Spleen (tissue), 11 donors: ENCODE measurements around the gene LCE2D. TPM values are rescaled to one million over a fixed set of nuclear protein-coding genes. Genes with fewer than 3 reads are reported as not detected.

Experiments
- DNase-seq: peaks from one replicate; pipeline ENCODE4 v3.0.0-alpha.2; 2020
- H3K27ac ChIP-seq, 8 donors: fragments of 200-600 bp; sonication (generic) in 7 of 8; 1 replicate in 4 of 8; 2 replicates in 4 of 8; pipeline versions ENCODE4 v1.5.0 to v1.8.0; 2016 to 2021; ENCODE audit warnings: inconsistent platforms in 4 of 8, mild to moderate bottlenecking in 4 of 8, moderate library complexity in 1 of 8
- H3K27me3 ChIP-seq, 7 donors: fragments of 200-600 bp; sonication (generic) in 6 of 7; replicated peaks in 1 of 7; 1 replicate in 4 of 7; 2 replicates in 3 of 7; pipeline versions ENCODE4 v1.5.0 to v1.8.0; 2016 to 2021; ENCODE audit warnings: inconsistent platforms in 3 of 7, mild to moderate bottlenecking in 1 of 7
- H3K36me3 ChIP-seq, 6 donors: fragments of 200-600 bp; sonication (generic) in 5 of 6; 1 replicate in 4 of 6; 2 replicates in 2 of 6; pipeline versions ENCODE4 v1.5.0 to v1.8.0; 2016 to 2021; ENCODE audit warnings: inconsistent platforms in 2 of 6
- H3K4me1 ChIP-seq, 6 donors: fragments of 200-600 bp; sonication (generic) in 5 of 6; 1 replicate in 3 of 6; 2 replicates in 3 of 6; pipeline versions ENCODE4 v1.5.0 to v1.8.0; 2016 to 2021; ENCODE audit warnings: inconsistent platforms in 3 of 6
- H3K4me3 ChIP-seq, 8 donors: fragments of 200-600 bp; sonication (generic) in 7 of 8; 1 replicate in 4 of 8; 2 replicates in 4 of 8; pipeline versions ENCODE4 v1.5.0 to v1.8.0; 2016 to 2021; ENCODE audit warnings: inconsistent platforms in 4 of 8, mild to moderate bottlenecking in 4 of 8, moderate library complexity in 2 of 8
- H3K9me3 ChIP-seq, 8 donors: fragments of 200-600 bp; sonication (generic) in 7 of 8; 1 replicate in 4 of 8; 2 replicates in 4 of 8; pipeline versions ENCODE4 v1.5.0 to v1.8.0; 2016 to 2021; ENCODE audit warnings: inconsistent platforms in 4 of 8
- POLR2A ChIP-seq, 3 donors: fragments of 450-650 bp; IDR thresholded peaks; one replicate each; pipeline ENCODE4 v1.5.1; 2017; ENCODE audit warnings: antibody characterized with exemption in 3 of 3, mild to moderate bottlenecking in 1 of 3
- POLR2AphosphoS5 ChIP-seq, 3 donors: sonication (generic); formaldehyde crosslinking; IDR thresholded peaks; one replicate each; pipeline ENCODE4 v1.5.1; 2017; ENCODE audit warnings: antibody characterized with exemption in 3 of 3
- WGBS, 5 donors: extraction: QIAGEN DNeasy Blood & Tissue Kit in 3 of 5; methylation state at CpG; one replicate each; pipeline versions ENCODE4 v1.1.5 to v1.1.7; 2013 to 2018; 5-methylcytosine and 5-hydroxymethylcytosine counted together
- intact Hi-C: fragments of 100-400 bp; cut with DNase I; formaldehyde crosslinking; loops from one replicate; pipeline ENCODE4 v1.15.0; 2023; ENCODE audit warnings: low total_unique reads
- polyA plus RNA-seq, 3 donors: library from polyadenylated mRNA; stranded (reverse); fragments of 200-250 nt; gene quantifications; one replicate each; pipeline ENCODE4 v1.2.1, GENCODE V29; 2013
- small RNA-seq, 4 donors: library from RNA; depleted of rRNA; stranded (forward); fragments of <200 nt; gene quantifications; one replicate each; pipeline ENCODE3, GENCODE V24; 2016
- total RNA-seq, 7 donors: library from RNA; depleted of rRNA in 3 of 7; stranded (reverse); fragments of >200 nt in 3 of 7; fragmentation: NEBNext Ultra II Directional in 4 of 7; extraction: Animal tissue kit (Norgen Biotek cat#: 25700) in 4 of 7; gene quantifications; one replicate each; pipeline versions ENCODE4 v1.1.0 to v1.2.1, GENCODE V29; 2016 to 2021
- TF ChIP-seq, protein P1 (sequence below), 11 experiments: fragments of 200-600 bp in 7 of 11; fragments of 450-650 bp in 4 of 11; sonication (generic) in 4 of 11; IDR thresholded peaks in 8 of 11; conservative IDR thresholded peaks in 3 of 11; 1 replicate in 7 of 11; 2 replicates in 4 of 11; pipeline versions ENCODE4 v1.4.0 to v1.8.0; 2016 to 2021; ENCODE audit warnings: antibody characterized with exemption in 11 of 11, inconsistent platforms in 4 of 11, mild to moderate bottlenecking in 1 of 11
- donor health status: healthy with polysubstance abuse.
- donor health status: DM: no; HTN: no; CAD: no; lungs with moderate emphysema.
- donor health status: DM: no; HTN: no; CAD: no.
- donor health status: Bipolar disorder and iron deficiency.
- donor health status: healthy.
- donor health status: DM: no; HTN: no; CAD: no.
- donor health status: DM: yes; HTN: yes; CAD: no.

The LCE2D gene
- total and polyA plus RNA-seq, 10 donors: not detected

DNA sequence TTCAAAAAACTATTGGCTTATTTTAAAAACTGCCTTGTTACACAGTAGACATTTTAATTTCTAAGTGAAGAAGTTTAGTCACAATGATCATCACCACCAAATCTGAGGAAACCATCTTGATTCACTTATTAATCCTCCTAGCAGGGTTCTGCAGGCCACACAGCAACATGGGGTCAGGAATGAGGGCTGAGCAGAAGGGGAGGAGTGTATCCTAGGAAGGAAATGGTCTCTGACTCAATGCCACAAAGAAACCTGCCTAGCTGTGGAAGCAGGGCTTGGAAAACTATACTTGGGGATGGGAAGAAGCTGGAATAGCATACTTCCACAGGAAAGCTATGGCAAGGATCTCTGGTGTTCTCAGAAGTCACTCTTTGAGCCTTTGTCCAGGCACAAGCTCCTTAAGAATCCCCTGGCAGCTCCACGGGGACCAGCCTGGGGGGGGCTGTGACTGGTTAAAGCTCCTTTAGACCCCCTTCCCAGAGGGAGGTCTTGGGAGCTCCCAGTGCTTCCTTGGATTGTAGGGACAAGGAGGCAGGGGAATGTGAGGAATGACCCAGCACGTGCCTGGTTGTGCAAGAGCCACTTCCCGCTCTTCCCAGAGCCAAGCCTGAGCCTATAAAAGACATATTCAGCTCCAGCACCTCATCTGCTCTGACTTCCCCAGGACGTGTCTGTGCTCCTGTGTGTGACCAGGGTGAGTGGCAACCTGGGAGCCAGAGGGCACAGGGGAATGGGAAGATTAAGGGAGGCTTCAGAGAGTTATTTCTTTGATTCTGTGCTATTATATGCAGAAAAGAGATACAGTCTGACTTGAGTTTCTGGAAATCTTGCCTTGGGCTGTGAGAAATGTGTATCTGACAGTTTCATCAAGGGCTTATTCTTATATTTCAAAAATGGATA is 34.8 kb downstream of the LCE2D start, which contains the start of gene LCE2A:
Gene LCE2A, plus strand, starts transcription at position 645 of the 900 bp plus-strand sequence. CDS start 557 bp downstream, outside the sequence.
- WGBS, 5 donors: 43 to 64% (median 57%) methylated on average over 4 of the region's 4 CpGs
- Histone ChIP-seq H3K4me3 (no peak within 1 kb of the TSS), H3K9me3 (peaks cover 0 to 3% (median 0%) of the 10 kb centered on the region in 8 donors), H3K27me3 (peaks cover 0 to 4% (median 0%) of the 10 kb centered on the region in 7 donors), H3K36me3 (no peaks in the 10 kb centered on the region), H3K4me1 (no peaks in the 10 kb centered on the region), H3K27ac (no peak within 1 kb of the TSS)
- intact Hi-C loops: no loop called here
- TF ChIP-seq, protein P1, sequence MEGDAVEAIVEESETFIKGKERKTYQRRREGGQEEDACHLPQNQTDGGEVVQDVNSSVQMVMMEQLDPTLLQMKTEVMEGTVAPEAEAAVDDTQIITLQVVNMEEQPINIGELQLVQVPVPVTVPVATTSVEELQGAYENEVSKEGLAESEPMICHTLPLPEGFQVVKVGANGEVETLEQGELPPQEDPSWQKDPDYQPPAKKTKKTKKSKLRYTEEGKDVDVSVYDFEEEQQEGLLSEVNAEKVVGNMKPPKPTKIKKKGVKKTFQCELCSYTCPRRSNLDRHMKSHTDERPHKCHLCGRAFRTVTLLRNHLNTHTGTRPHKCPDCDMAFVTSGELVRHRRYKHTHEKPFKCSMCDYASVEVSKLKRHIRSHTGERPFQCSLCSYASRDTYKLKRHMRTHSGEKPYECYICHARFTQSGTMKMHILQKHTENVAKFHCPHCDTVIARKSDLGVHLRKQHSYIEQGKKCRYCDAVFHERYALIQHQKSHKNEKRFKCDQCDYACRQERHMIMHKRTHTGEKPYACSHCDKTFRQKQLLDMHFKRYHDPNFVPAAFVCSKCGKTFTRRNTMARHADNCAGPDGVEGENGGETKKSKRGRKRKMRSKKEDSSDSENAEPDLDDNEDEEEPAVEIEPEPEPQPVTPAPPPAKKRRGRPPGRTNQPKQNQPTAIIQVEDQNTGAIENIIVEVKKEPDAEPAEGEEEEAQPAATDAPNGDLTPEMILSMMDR (IDR thresholded peaks at IDR 0.05 in 8 of 11, conservative IDR thresholded peaks at IDR 0.05 in 3 of 11): no peak
- DNase-seq: no peak

DNA sequence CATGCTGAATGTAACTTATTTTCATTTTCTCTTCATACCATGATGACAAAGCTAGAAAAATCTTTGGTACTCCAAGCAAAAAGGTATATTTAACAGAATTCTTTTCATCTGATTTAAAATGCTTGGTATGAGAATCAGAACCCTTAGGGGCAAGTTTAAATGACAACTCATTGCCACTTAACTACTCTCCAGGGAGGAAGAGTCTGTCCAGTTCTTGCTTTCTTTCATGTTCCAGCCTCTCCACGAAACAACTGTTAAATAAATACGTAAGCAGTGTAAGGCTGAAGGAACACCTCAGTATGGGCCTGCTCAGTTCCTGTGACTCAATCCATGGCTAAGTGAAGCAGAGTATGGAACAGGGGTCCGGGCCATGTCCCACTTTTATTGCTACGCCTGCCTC is 36.6 kb downstream of the LCE2D start:
- no peak overlapping the region for H3K4me3 ChIP-seq
- H3K27ac ChIP-seq: no peak overlapping the region
- no peak for TF ChIP-seq POLR2AphosphoS5 (IDR thresholded peaks at IDR 0.05)
- TF ChIP-seq, protein P1 (IDR thresholded peaks at IDR 0.05 in 8 of 11, conservative IDR thresholded peaks at IDR 0.05 in 3 of 11): no peak
- no peak for TF ChIP-seq POLR2A (IDR thresholded peaks at IDR 0.05)
- peaks cover 0 to 6% (median 0%) of the 10 kb centered on the region in 8 donors for H3K9me3 ChIP-seq
- intact Hi-C loops: no loop called here
- WGBS, 5 donors: 79 to 88% (median 86%) methylated on average over 4 of the region's 4 CpGs
- peaks cover 0 to 4% (median 0%) of the 10 kb centered on the region in 7 donors for H3K27me3 ChIP-seq
- no peaks in the 10 kb centered on the region for H3K4me1 ChIP-seq
- H3K36me3 ChIP-seq: no peaks in the 10 kb centered on the region
- no peak for DNase-seq

DNA sequence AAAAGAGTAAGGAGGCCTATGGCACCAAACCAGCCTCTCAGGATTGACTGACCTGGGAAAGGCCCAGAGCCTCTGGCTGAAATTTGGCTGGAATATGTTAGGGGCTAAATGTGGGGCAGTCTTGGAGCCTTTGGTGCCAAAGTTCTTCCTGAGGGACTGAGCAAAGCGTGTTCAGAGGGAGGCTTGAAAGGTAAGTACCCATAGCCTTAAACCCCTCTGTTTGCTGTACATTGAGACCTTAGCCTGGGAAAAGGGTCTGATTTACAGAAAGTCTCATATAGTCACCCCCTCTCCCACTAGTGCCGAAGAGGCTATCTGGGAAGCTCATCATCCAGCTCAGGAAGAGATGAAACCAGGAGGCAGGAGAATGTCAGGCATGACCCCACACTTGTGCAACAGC is 44.7 kb downstream of the LCE2D start, which contains the start of gene LCE4A:
Gene LCE4A, plus strand, starts transcription at position 301 of the 400 bp plus-strand sequence. CDS start 916 bp downstream, outside the sequence.
- Histone ChIP-seq H3K4me3 (no peak within 1 kb of the TSS), H3K4me1 (no peaks in the 10 kb centered on the region), H3K27me3 (peaks cover 0 to 28% (median 0%) of the 10 kb centered on the region in 7 donors), H3K9me3 (peaks cover 0 to 8% (median 0%) of the 10 kb centered on the region in 8 donors), H3K27ac (no peak within 1 kb of the TSS), H3K36me3 (no peaks in the 10 kb centered on the region)
- no peak for DNase-seq
- intact Hi-C loops: no loop called here
- TF ChIP-seq, protein P1 (IDR thresholded peaks at IDR 0.05 in 8 of 11, conservative IDR thresholded peaks at IDR 0.05 in 3 of 11): no peak
- TF ChIP-seq POLR2A (IDR thresholded peaks at IDR 0.05) (no peak), POLR2AphosphoS5 (IDR thresholded peaks at IDR 0.05) (no peak)
- WGBS, 5 donors: 72 to 82% (median 73%) methylated on average over 2 of the region's 2 CpGs

Small RNA genes lying within 50 kb of the gene (small RNA-seq; reads per million reads assigned to genes)
- 0 reads per million in 4 donors for gene LCE3A
- 0 reads per million in 4 donors for gene LCE3B

Other genes with a start within 250 kb of the LCE2D start
- gene CRNN, start 249.1 kb upstream of the LCE2D start, total RNA-seq: not detected
- 1 to 10 TPM in 1 of 3 donors, under 1 TPM in 2; 0.11 to 2.2 (median 0.39) TPM for gene CRNN, start 249.1 kb upstream of the LCE2D start, polyA plus RNA-seq
- not detected for gene LCE5A, start 152.6 kb upstream of the LCE2D start, total RNA-seq
- gene LCE5A, start 152.6 kb upstream of the LCE2D start, polyA plus RNA-seq: not detected
- gene CRCT1, start 148.9 kb upstream of the LCE2D start, total RNA-seq: not detected
- gene CRCT1, start 148.9 kb upstream of the LCE2D start, polyA plus RNA-seq: under 1 TPM in 1 of 3 donors, not detected in 2; 0.99 TPM
- not detected for gene LCE3E, start 96.6 kb upstream of the LCE2D start, total RNA-seq
- not detected for gene LCE3E, start 96.6 kb upstream of the LCE2D start, polyA plus RNA-seq
- not detected for gene LCE3D, start 82.9 kb upstream of the LCE2D start, total RNA-seq
- under 1 TPM in 1 of 3 donors, not detected in 2; 0.32 TPM for gene LCE3D, start 82.9 kb upstream of the LCE2D start, polyA plus RNA-seq
- gene LCE3C, start 63.1 kb upstream of the LCE2D start, total RNA-seq: not detected
- gene LCE3C, start 63.1 kb upstream of the LCE2D start, polyA plus RNA-seq: not detected
- gene LCE3B, start 49.6 kb upstream of the LCE2D start, total RNA-seq: not detected
- not detected for gene LCE3B, start 49.6 kb upstream of the LCE2D start, polyA plus RNA-seq
- gene LCE3A, start 40.3 kb upstream of the LCE2D start, total RNA-seq: not detected
- gene LCE3A, start 40.3 kb upstream of the LCE2D start, polyA plus RNA-seq: not detected
- not detected for gene LCE2C, start 11.9 kb downstream of the LCE2D start, total RNA-seq
- not detected for gene LCE2C, start 11.9 kb downstream of the LCE2D start, polyA plus RNA-seq
- not detected for gene LCE2B, start 22.7 kb downstream of the LCE2D start, total RNA-seq
- gene LCE2B, start 22.7 kb downstream of the LCE2D start, polyA plus RNA-seq: not detected
- gene LCE2A, start 35.0 kb downstream of the LCE2D start, total RNA-seq: not detected
- gene LCE2A, start 35.0 kb downstream of the LCE2D start, polyA plus RNA-seq: not detected
- not detected for gene LCE4A, start 44.8 kb downstream of the LCE2D start, total RNA-seq
- gene LCE4A, start 44.8 kb downstream of the LCE2D start, polyA plus RNA-seq: not detected
- not detected for gene KPRP, start 94.6 kb downstream of the LCE2D start, total RNA-seq
- not detected for gene KPRP, start 94.6 kb downstream of the LCE2D start, polyA plus RNA-seq
- gene LCE1F, start 111.8 kb downstream of the LCE2D start, total RNA-seq: not detected
- not detected for gene LCE1F, start 111.8 kb downstream of the LCE2D start, polyA plus RNA-seq
- gene LCE1E, start 122.9 kb downstream of the LCE2D start, total RNA-seq: not detected
- not detected for gene LCE1E, start 122.9 kb downstream of the LCE2D start, polyA plus RNA-seq
- not detected for gene LCE1D, start 133.3 kb downstream of the LCE2D start, total RNA-seq
- gene LCE1D, start 133.3 kb downstream of the LCE2D start, polyA plus RNA-seq: not detected
- gene LCE1C, start 143.3 kb downstream of the LCE2D start, total RNA-seq: not detected
- gene LCE1C, start 143.3 kb downstream of the LCE2D start, polyA plus RNA-seq: not detected
- gene LCE1B, start 148.6 kb downstream of the LCE2D start, total RNA-seq: not detected
- not detected for gene LCE1B, start 148.6 kb downstream of the LCE2D start, polyA plus RNA-seq
- not detected for gene LCE1A, start 164.1 kb downstream of the LCE2D start, total RNA-seq
- gene LCE1A, start 164.1 kb downstream of the LCE2D start, polyA plus RNA-seq: not detected
- gene LCE6A, start 179.5 kb downstream of the LCE2D start, total RNA-seq: not detected
- not detected for gene LCE6A, start 179.5 kb downstream of the LCE2D start, polyA plus RNA-seq
- not detected for gene LCE7A, start 196.6 kb downstream of the LCE2D start, total RNA-seq
- gene LCE7A, start 196.6 kb downstream of the LCE2D start, polyA plus RNA-seq: not detected
- gene SMCP, start 214.9 kb downstream of the LCE2D start, total RNA-seq: not detected
- gene SMCP, start 214.9 kb downstream of the LCE2D start, polyA plus RNA-seq: not detected
- not detected for gene IVL, start 245.2 kb downstream of the LCE2D start, total RNA-seq
- gene IVL, start 245.2 kb downstream of the LCE2D start, polyA plus RNA-seq: under 1 TPM in 2 of 3 donors, not detected in 1; 0.04 to 0.05 TPM